Skeletal muscle tissue (tissue), 4 donors: ENCODE data around the gene RASAL2. TPM values are rescaled to one million over a fixed set of nuclear protein-coding genes. Genes with fewer than 3 reads are reported as not detected.
A peak's percentile ranks its signal among the peaks of the same experiment; 100 is the strongest.

Experiments
- H3K27ac ChIP-seq: one replicate; pipeline ENCODE4 v1.7.0; 2013; ENCODE audit warnings: mild to moderate bottlenecking, low read depth, low read length, inconsistent platforms
- H3K27me3 ChIP-seq, 3 donors: one replicate each; pipeline ENCODE4 v1.7.0; 2013; ENCODE audit warnings: low read length in 3 of 3; ENCODE audit not compliant: control insufficient read depth in 3 of 3, insufficient read depth in 3 of 3
- H3K36me3 ChIP-seq, 3 donors: one replicate each; pipeline ENCODE4 v1.7.0; 2013; ENCODE audit warnings: low read length in 3 of 3; ENCODE audit not compliant: control insufficient read depth in 3 of 3, insufficient read depth in 3 of 3
- H3K4me1 ChIP-seq, 3 donors: one replicate each; pipeline ENCODE4 v1.7.0; 2013; ENCODE audit warnings: low read length in 3 of 3, mild to moderate bottlenecking in 3 of 3; ENCODE audit not compliant: control insufficient read depth in 3 of 3, insufficient read depth in 3 of 3
- H3K4me3 ChIP-seq, 3 donors: one replicate each; pipeline ENCODE4 v1.7.0; 2013; ENCODE audit warnings: low read length in 3 of 3
- H3K9ac ChIP-seq, 3 donors: one replicate each; pipeline ENCODE4 v1.7.0; 2013; ENCODE audit warnings: low read length in 3 of 3, mild to moderate bottlenecking in 3 of 3, moderate library complexity in 2 of 3, low read depth in 1 of 3
- H3K9me3 ChIP-seq, 3 donors: one replicate each; pipeline ENCODE4 v1.7.0; 2013; ENCODE audit warnings: low read length in 3 of 3; ENCODE audit not compliant: control insufficient read depth in 3 of 3
- total RNA-seq: library from RNA; depleted of rRNA; stranded (reverse); fragments of >200 nt; gene quantifications from one replicate; pipeline ENCODE4 v1.2.3, GENCODE V29; 2014
- donor health status: Osteomylitis.

Gene RASAL2
- total RNA-seq, 1 donor from 2014 or later = 8.4 TPM

DNA sequence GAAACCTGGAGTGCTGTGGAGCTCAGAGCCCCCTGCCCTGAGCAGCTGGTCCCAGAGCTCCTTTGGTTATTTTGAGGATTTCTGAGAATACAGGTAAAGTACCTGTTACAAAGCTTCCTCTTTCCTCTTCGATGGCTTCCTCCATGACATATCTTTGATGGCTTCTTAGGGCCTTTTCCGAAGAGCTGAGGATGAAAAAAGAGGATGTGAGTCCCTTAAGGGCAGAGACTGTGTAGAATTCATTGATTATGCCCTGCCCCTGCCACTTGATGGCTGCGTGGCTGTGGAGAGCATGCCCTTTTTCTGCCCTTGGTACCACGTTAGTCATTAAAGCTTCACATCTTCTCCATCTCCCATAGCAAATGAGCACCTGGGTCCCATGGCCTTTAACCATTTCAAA is 433.2 kb downstream of the RASAL2 start:
- H3K4me3 ChIP-seq = no peak overlapping the region
- peaks cover 0 to 2% (median 0%) of the 10 kb centered on the region in 3 donors for H3K27me3 ChIP-seq

GRCh38 chr1:178528228-178528952 is 434.5 kb downstream of the RASAL2 start:
- Histone ChIP-seq H3K36me3 (no peaks in the 10 kb centered on the region), H3K27me3 (peaks cover 0 to 2% (median 0%) of the 10 kb centered on the region in 3 donors), H3K9ac (no peak overlapping the region), H3K4me1 (peaks cover 3 to 9% (median 5%) of the 10 kb centered on the region in 3 donors), H3K4me3 (no peak overlapping the region), H3K9me3 (no peaks in the 10 kb centered on the region), H3K27ac (no peak overlapping the region)

More for the DNA sequence above, 433.2 kb downstream of the RASAL2 start:
- H3K9me3 ChIP-seq = no peaks in the 10 kb centered on the region
- H3K9ac ChIP-seq = no peak overlapping the region
- H3K4me1 ChIP-seq = peaks cover 3 to 9% (median 4%) of the 10 kb centered on the region in 3 donors
- no peak overlapping the region for H3K27ac ChIP-seq
- no peaks in the 10 kb centered on the region for H3K36me3 ChIP-seq

DNA sequence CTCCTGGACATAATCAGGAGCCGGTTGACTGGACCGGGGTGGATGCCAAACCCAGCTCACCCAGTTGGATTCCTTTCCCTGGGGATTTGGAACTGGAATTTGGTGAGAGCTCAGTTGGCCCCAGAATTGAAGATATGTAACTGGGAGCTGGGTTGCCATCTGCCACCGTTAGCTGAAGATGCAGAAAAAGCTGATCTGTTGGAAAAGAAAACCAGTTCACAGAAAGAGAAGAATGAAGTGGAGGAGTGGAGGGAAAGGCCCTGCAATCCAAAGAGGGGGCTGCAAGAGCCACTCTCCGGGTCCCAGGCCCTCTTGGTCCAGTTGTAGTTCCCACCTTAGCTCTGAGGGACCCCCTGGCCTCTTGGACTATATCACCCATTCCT is 435.0 kb downstream of the RASAL2 start:
- H3K4me3 ChIP-seq = no peak overlapping the region
- H3K9ac ChIP-seq = no peak overlapping the region
- H3K9me3 ChIP-seq = no peaks in the 10 kb centered on the region
- peaks cover 0 to 2% (median 0%) of the 10 kb centered on the region in 3 donors for H3K27me3 ChIP-seq
- no peak overlapping the region for H3K27ac ChIP-seq
- H3K4me1 ChIP-seq = peaks cover 3 to 9% (median 5%) of the 10 kb centered on the region in 3 donors
- H3K36me3 ChIP-seq = no peaks in the 10 kb centered on the region

GRCh38 chr1:178529364-178530036 is 435.6 kb downstream of the RASAL2 start:
- H3K27me3 ChIP-seq = peaks cover 0 to 2% (median 0%) of the 10 kb centered on the region in 3 donors
- H3K9ac ChIP-seq = no peak overlapping the region
- no peaks in the 10 kb centered on the region for H3K9me3 ChIP-seq
- no peaks in the 10 kb centered on the region for H3K36me3 ChIP-seq
- peaks cover 3 to 9% (median 5%) of the 10 kb centered on the region in 3 donors for H3K4me1 ChIP-seq
- no peak overlapping the region for H3K4me3 ChIP-seq
- H3K27ac ChIP-seq = no peak overlapping the region

GRCh38 chr1:178530037-178530402 is 436.1 kb downstream of the RASAL2 start:
- Histone ChIP-seq H3K9ac (no peak overlapping the region), H3K27me3 (peaks cover 0 to 2% (median 0%) of the 10 kb centered on the region in 3 donors), H3K27ac (no peak overlapping the region)

GRCh38 chr1:178530502-178530901 is 436.6 kb downstream of the RASAL2 start:
- H3K4me1 ChIP-seq = peaks cover 3 to 9% (median 5%) of the 10 kb centered on the region in 3 donors
- H3K27ac ChIP-seq = no peak overlapping the region
- no peaks in the 10 kb centered on the region for H3K36me3 ChIP-seq
- no peak overlapping the region for H3K9ac ChIP-seq
- no peak overlapping the region for H3K4me3 ChIP-seq
- peaks cover 0 to 2% (median 0%) of the 10 kb centered on the region in 3 donors for H3K27me3 ChIP-seq
- H3K9me3 ChIP-seq = no peaks in the 10 kb centered on the region

More at GRCh38 chr1:178530037-178530402, 436.1 kb downstream of the RASAL2 start:
- Histone ChIP-seq H3K36me3 (no peaks in the 10 kb centered on the region), H3K4me3 (no peak overlapping the region), H3K4me1 (peaks cover 3 to 9% (median 5%) of the 10 kb centered on the region in 3 donors), H3K9me3 (no peaks in the 10 kb centered on the region)

- Histone ChIP-seq H3K4me3 (peak overlapping the region in 1 of 3 donors; percentile 31), H3K9ac (peak overlapping the region in 1 of 3 donors; percentile 45), H3K27me3 (peaks cover 0 to 2% (median 0%) of the 10 kb centered on the region in 3 donors), H3K9me3 (no peaks in the 10 kb centered on the region), H3K4me1 (peaks cover 11 to 17% (median 13%) of the 10 kb centered on the region in 3 donors), H3K36me3 (no peaks in the 10 kb centered on the region), H3K27ac (no peak overlapping the region)
Observed at GRCh38 chr1:178531887-178532286, 438.0 kb downstream of the RASAL2 start.

GRCh38 chr1:178532392-178532791 is 438.5 kb downstream of the RASAL2 start:
- H3K4me1 ChIP-seq = peaks cover 16 to 23% (median 18%) of the 10 kb centered on the region in 3 donors
- H3K27me3 ChIP-seq = peaks cover 0 to 2% (median 0%) of the 10 kb centered on the region in 3 donors
- peak overlapping the region in 1 of 3 donors; percentile 31 for H3K4me3 ChIP-seq
- no peaks in the 10 kb centered on the region for H3K36me3 ChIP-seq
- no peaks in the 10 kb centered on the region for H3K9me3 ChIP-seq
- no peak overlapping the region for H3K27ac ChIP-seq
- H3K9ac ChIP-seq = peak overlapping the region in 1 of 3 donors; percentile 45

DNA sequence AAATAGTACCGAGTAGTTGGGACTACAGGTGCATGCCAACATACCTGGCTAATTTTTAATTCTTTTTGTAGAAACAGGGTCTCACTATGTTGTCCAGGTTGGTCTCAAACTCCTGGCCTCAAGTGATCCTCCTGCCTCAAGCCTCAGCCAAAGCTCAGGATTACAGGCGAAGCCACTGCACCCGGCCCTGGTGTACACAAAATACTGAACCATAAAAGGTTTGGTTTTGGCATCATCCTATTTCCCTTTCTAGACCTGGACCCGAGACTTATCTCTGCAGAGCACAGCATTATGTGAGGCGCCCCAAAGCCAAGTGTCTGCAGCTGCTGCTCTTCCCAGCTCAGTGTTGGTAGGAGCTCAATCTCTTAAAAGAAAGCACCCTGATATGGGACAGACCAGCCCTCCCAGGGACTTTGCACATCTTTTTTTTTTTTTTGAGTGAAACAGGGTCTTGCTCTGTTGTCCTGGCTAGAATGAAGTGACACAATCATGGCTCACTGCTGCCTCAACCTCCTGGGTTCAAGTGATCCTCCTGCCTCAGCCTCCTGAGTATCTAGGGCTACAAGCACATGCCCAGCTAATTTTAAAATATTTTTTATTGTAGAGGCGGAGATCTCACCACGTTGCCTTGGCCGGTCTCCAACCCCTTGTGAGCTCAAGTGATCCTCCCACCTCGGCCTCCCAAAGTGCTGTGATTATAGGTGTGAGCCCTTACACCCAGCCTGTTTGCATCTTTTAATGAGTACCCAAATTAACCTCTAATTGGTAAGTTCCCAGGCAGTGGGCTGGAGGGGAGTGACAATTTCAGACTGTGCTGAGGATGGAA is 439.4 kb downstream of the RASAL2 start:
- no peaks in the 10 kb centered on the region for H3K9me3 ChIP-seq
- H3K27ac ChIP-seq = no peak overlapping the region

More for the DNA sequence above, 439.4 kb downstream of the RASAL2 start:
- H3K4me1 ChIP-seq = peaks cover 25 to 31% (median 28%) of the 10 kb centered on the region in 3 donors
- H3K36me3 ChIP-seq = no peaks in the 10 kb centered on the region
- H3K27me3 ChIP-seq = peaks cover 0 to 2% (median 0%) of the 10 kb centered on the region in 3 donors
- H3K4me3 ChIP-seq = no peak overlapping the region
- no peak overlapping the region for H3K9ac ChIP-seq
